Activated naive CD8-positive, alpha-beta T cell treated with anti-CD3 and anti-CD28 coated beads, Interleukin-2, amount 50 U/mL, for 24 hours (primary cell): ENCODE measurements around the gene CAMTA1.
A peak's percentile ranks its signal among the peaks of the same experiment; 100 is the strongest.

Experiments used
- ATAC-seq: fragments of 150-1000 bp; cut with Tn5 transposase; one replicate; pipeline ENCODE4 v1.10.0; 2021
- DNase-seq: peaks from one replicate; pipeline ENCODE4 v3.0.0; 2021
- H3K27ac Mint-ChIP-seq: one replicate; pipeline ENCODE4 v1.8.0; 2021; ENCODE audit warnings: mild to moderate bottlenecking, mixed read lengths
- H3K27me3 Mint-ChIP-seq: one replicate; pipeline ENCODE4 v1.8.0; 2021; ENCODE audit warnings: mixed read lengths
- H3K36me3 Mint-ChIP-seq: one replicate; pipeline ENCODE4 v1.8.0; 2021; ENCODE audit warnings: low read depth, mixed read lengths
- H3K4me1 Mint-ChIP-seq: one replicate; pipeline ENCODE4 v1.8.0; 2021; ENCODE audit warnings: mixed read lengths
- H3K4me3 Mint-ChIP-seq: one replicate; pipeline ENCODE4 v1.8.0; 2021; ENCODE audit warnings: mild to moderate bottlenecking, moderate library complexity, mixed read lengths
- H3K9me3 Mint-ChIP-seq: one replicate; pipeline ENCODE4 v1.8.0; 2021; ENCODE audit warnings: mixed read lengths

Gene CAMTA1

GRCh38 chr1:6957341-6957740 is 172.1 kb downstream of the CAMTA1 start:
- H3K4me1 Mint-ChIP-seq: peaks cover 5% of the 10 kb centered on the region
- no peak for ATAC-seq
- H3K4me3 Mint-ChIP-seq: no peak overlapping the region
- H3K36me3 Mint-ChIP-seq: no peaks in the 10 kb centered on the region
- H3K27me3 Mint-ChIP-seq: peaks cover 7% of the 10 kb centered on the region
- H3K27ac Mint-ChIP-seq: no peak overlapping the region
- no peak for DNase-seq
- H3K9me3 Mint-ChIP-seq: no peaks in the 10 kb centered on the region

- no peak overlapping the region for H3K27ac Mint-ChIP-seq
- no peak for ATAC-seq
- peaks cover 10% of the 10 kb centered on the region for H3K27me3 Mint-ChIP-seq
- DNase-seq: no peak
- H3K36me3 Mint-ChIP-seq: no peaks in the 10 kb centered on the region
- no peak overlapping the region for H3K4me3 Mint-ChIP-seq
- H3K4me1 Mint-ChIP-seq: peaks cover 11% of the 10 kb centered on the region
- no peaks in the 10 kb centered on the region for H3K9me3 Mint-ChIP-seq
Measured at GRCh38 chr1:6958407-6959030, 173.3 kb downstream of the CAMTA1 start.

- peaks cover 18% of the 10 kb centered on the region for H3K4me1 Mint-ChIP-seq
- ATAC-seq: no peak
- no peak overlapping the region for H3K4me3 Mint-ChIP-seq
- H3K9me3 Mint-ChIP-seq: no peaks in the 10 kb centered on the region
- H3K36me3 Mint-ChIP-seq: no peaks in the 10 kb centered on the region
- H3K27me3 Mint-ChIP-seq: peaks cover 15% of the 10 kb centered on the region
- no peak overlapping the region for H3K27ac Mint-ChIP-seq
- DNase-seq: no peak
Measured at GRCh38 chr1:6959491-6959890, 174.2 kb downstream of the CAMTA1 start.

- Mint-ChIP-seq H3K4me3 (no peak overlapping the region), H3K9me3 (no peaks in the 10 kb centered on the region), H3K27me3 (peaks cover 23% of the 10 kb centered on the region), H3K36me3 (no peaks in the 10 kb centered on the region), H3K27ac (no peak overlapping the region), H3K4me1 (peaks cover 26% of the 10 kb centered on the region)
- ATAC-seq (no peak), DNase-seq (no peak)
Measured at GRCh38 chr1:6960291-6960811, 175.1 kb downstream of the CAMTA1 start.

GRCh38 chr1:6960860-6961259 is 175.6 kb downstream of the CAMTA1 start:
- Mint-ChIP-seq H3K27ac (no peak overlapping the region), H3K4me3 (peak overlapping the region; percentile 26), H3K4me1 (peaks cover 26% of the 10 kb centered on the region), H3K9me3 (no peaks in the 10 kb centered on the region), H3K27me3 (peaks cover 23% of the 10 kb centered on the region), H3K36me3 (no peaks in the 10 kb centered on the region)
- DNase-seq: no peak
- no peak for ATAC-seq

- H3K27ac Mint-ChIP-seq: no peak overlapping the region
- no peaks in the 10 kb centered on the region for H3K36me3 Mint-ChIP-seq
- peaks cover 26% of the 10 kb centered on the region for H3K27me3 Mint-ChIP-seq
- H3K9me3 Mint-ChIP-seq: no peaks in the 10 kb centered on the region
- H3K4me1 Mint-ChIP-seq: peaks cover 26% of the 10 kb centered on the region
- no peak overlapping the region for H3K4me3 Mint-ChIP-seq
- ATAC-seq (no peak), DNase-seq (no peak)
Measured at GRCh38 chr1:6961289-6961688, 176.0 kb downstream of the CAMTA1 start.

- Mint-ChIP-seq H3K4me1 (peaks cover 26% of the 10 kb centered on the region), H3K36me3 (no peaks in the 10 kb centered on the region), H3K9me3 (no peaks in the 10 kb centered on the region), H3K27me3 (peaks cover 28% of the 10 kb centered on the region), H3K4me3 (peak overlapping the region; percentile 73), H3K27ac (no peak overlapping the region)
- ATAC-seq: no peak
- DNase-seq: no peak
Measured at GRCh38 chr1:6961905-6962477, 176.7 kb downstream of the CAMTA1 start.

GRCh38 chr1:6962478-6962995 is 177.3 kb downstream of the CAMTA1 start:
- DNase-seq: peak; percentile 74

GRCh38 chr1:6962996-6963911 is 178.0 kb downstream of the CAMTA1 start:
- peak; percentile 89 for DNase-seq
- Mint-ChIP-seq H3K4me1 (peaks cover 34% of the 10 kb centered on the region), H3K27me3 (peaks cover 34% of the 10 kb centered on the region), H3K4me3 (peak overlapping the region; percentile 73), H3K9me3 (no peaks in the 10 kb centered on the region), H3K27ac (peak overlapping the region; percentile 89), H3K36me3 (no peaks in the 10 kb centered on the region)
- ATAC-seq: peak; percentile 82

More at GRCh38 chr1:6962478-6962995, 177.3 kb downstream of the CAMTA1 start:
- Mint-ChIP-seq H3K27me3 (peaks cover 29% of the 10 kb centered on the region), H3K4me3 (peak overlapping the region; percentile 73), H3K4me1 (peaks cover 27% of the 10 kb centered on the region), H3K27ac (peak overlapping the region; percentile 89), H3K9me3 (no peaks in the 10 kb centered on the region), H3K36me3 (no peaks in the 10 kb centered on the region)
- ATAC-seq: peak; percentile 63

- peak overlapping the region; percentile 39 for H3K4me3 Mint-ChIP-seq
- peaks cover 40% of the 10 kb centered on the region for H3K27me3 Mint-ChIP-seq
- peaks cover 40% of the 10 kb centered on the region for H3K4me1 Mint-ChIP-seq
- peak overlapping the region; percentile 64 for H3K27ac Mint-ChIP-seq
- H3K9me3 Mint-ChIP-seq: no peaks in the 10 kb centered on the region
- no peak for ATAC-seq
- no peaks in the 10 kb centered on the region for H3K36me3 Mint-ChIP-seq
- peak; percentile 12 for DNase-seq
Measured at GRCh38 chr1:6963912-6964307, 178.7 kb downstream of the CAMTA1 start.

GRCh38 chr1:6965083-6965934 is 180.1 kb downstream of the CAMTA1 start:
- ATAC-seq (no peak), DNase-seq (no peak)
- peaks cover 42% of the 10 kb centered on the region for H3K27me3 Mint-ChIP-seq
- H3K36me3 Mint-ChIP-seq: no peaks in the 10 kb centered on the region
- H3K4me3 Mint-ChIP-seq: no peak overlapping the region
- H3K9me3 Mint-ChIP-seq: no peaks in the 10 kb centered on the region
- H3K4me1 Mint-ChIP-seq: peaks cover 49% of the 10 kb centered on the region
- no peak overlapping the region for H3K27ac Mint-ChIP-seq

- DNase-seq (no peak), ATAC-seq (no peak)
- Mint-ChIP-seq H3K36me3 (no peaks in the 10 kb centered on the region), H3K27ac (no peak overlapping the region), H3K9me3 (no peaks in the 10 kb centered on the region), H3K27me3 (peaks cover 40% of the 10 kb centered on the region), H3K4me1 (peaks cover 47% of the 10 kb centered on the region), H3K4me3 (no peak overlapping the region)
Measured at GRCh38 chr1:6965935-6966241, 180.6 kb downstream of the CAMTA1 start.

- H3K36me3 Mint-ChIP-seq: no peaks in the 10 kb centered on the region
- DNase-seq: no peak
- peaks cover 37% of the 10 kb centered on the region for H3K27me3 Mint-ChIP-seq
- H3K4me1 Mint-ChIP-seq: peaks cover 44% of the 10 kb centered on the region
- no peak for ATAC-seq
- H3K27ac Mint-ChIP-seq: no peak overlapping the region
- no peak overlapping the region for H3K4me3 Mint-ChIP-seq
- no peaks in the 10 kb centered on the region for H3K9me3 Mint-ChIP-seq
Measured at GRCh38 chr1:6966326-6966725, 181.1 kb downstream of the CAMTA1 start.
